H1 (cell line): Measurements from ENCODE around the gene RPL3.
"Not testable (repeated sequence)": the region's sequence is repeated elsewhere in the genome, so short reads cannot be mapped to it uniquely, and the experiment has no call there.

Experiments used
- CBX5 ChIP-seq: fragments of 300-800, 300-1000 bp; sonication (generic); IDR thresholded peaks from 2 replicates; pipeline ENCODE4 v1.7.1; 2016; ENCODE audit warnings: antibody characterized with exemption, low read length, low read depth
- CHD2 ChIP-seq: IDR thresholded peaks from 2 replicates; pipeline ENCODE4 v1.6.1; 2012; ENCODE audit warnings: low read length, improper control_type of control experiment
- EP300 ChIP-seq, 2 experiments: IDR thresholded peaks; 1 replicate in 1 of 2; 2 replicates in 1 of 2; pipeline ENCODE4 v1.6.1; 2011 to 2012; ENCODE audit warnings: low read depth in 2 of 2, low read length in 2 of 2, mild to moderate bottlenecking in 2 of 2, borderline replicate concordance in 1 of 2, inconsistent platforms in 1 of 2, moderate library complexity in 1 of 2
- EZH2 ChIP-seq: fragments of 200-600 bp; sonication (generic); IDR thresholded peaks from 2 replicates; pipeline ENCODE4 v1.7.1; 2012; ENCODE audit warnings: low read depth, mild to moderate bottlenecking, moderate library complexity, low read length, inconsistent platforms; ENCODE audit not compliant: severe bottlenecking
- KDM1A ChIP-seq: fragments of 200-600, 300-600 bp; sonication (generic); IDR thresholded peaks from 2 replicates; pipeline ENCODE4 v1.7.1; 2016; ENCODE audit warnings: mild to moderate bottlenecking, low read length, borderline replicate concordance
- MAX ChIP-seq: IDR thresholded peaks from 2 replicates; pipeline ENCODE4 v1.6.1; 2012; ENCODE audit warnings: inconsistent platforms
- POLR2AphosphoS5 ChIP-seq: IDR thresholded peaks from 2 replicates; pipeline ENCODE4 v1.6.1; 2011; ENCODE audit warnings: low read depth, low read length
- TAF1 ChIP-seq: IDR thresholded peaks from 2 replicates; pipeline ENCODE4 v1.6.1; 2011; ENCODE audit warnings: mild to moderate bottlenecking, low read depth, low read length
- TEAD4 ChIP-seq: IDR thresholded peaks from 2 replicates; pipeline ENCODE4 v1.6.1; 2012; ENCODE audit warnings: low read depth, low read length, inconsistent platforms, mixed read lengths

GRCh38 chr22:39358197-39358596 is 38.8 kb upstream of the RPL3 start:
- not testable (repeated sequence) for TF ChIP-seq TEAD4; CHD2; TAF1; MAX; POLR2AphosphoS5; EZH2; KDM1A; CBX5; EP300 (IDR thresholded peaks at IDR 0.05; ENCODE audit: borderline replicate concordance in 1 of 2, low read depth in 2 of 2, low read length in 2 of 2)
